ENCODE measurements around the gene KLHL29.

DNA sequence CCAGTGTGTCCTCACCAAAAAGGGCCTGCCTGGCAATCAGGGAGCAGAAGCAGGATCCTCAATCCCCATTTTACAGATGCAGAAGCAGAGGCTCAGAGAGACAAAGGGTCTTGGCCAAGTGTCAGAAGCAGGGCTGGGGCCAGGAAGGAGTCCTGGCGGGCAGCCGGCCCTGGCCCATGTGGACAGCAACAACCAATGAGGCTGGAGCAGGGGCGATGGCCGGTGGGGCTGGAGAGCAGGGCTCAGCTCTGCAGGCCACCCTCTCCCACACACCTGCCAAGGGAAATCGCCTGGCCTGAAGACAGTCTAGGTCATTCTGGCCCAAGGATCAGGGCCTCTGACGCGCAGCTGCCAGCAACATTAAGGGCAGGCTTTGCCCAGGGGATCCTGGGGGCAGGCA, 298.0 kb downstream of the KLHL29 start:
- TF ChIP-seq, protein P1, sequence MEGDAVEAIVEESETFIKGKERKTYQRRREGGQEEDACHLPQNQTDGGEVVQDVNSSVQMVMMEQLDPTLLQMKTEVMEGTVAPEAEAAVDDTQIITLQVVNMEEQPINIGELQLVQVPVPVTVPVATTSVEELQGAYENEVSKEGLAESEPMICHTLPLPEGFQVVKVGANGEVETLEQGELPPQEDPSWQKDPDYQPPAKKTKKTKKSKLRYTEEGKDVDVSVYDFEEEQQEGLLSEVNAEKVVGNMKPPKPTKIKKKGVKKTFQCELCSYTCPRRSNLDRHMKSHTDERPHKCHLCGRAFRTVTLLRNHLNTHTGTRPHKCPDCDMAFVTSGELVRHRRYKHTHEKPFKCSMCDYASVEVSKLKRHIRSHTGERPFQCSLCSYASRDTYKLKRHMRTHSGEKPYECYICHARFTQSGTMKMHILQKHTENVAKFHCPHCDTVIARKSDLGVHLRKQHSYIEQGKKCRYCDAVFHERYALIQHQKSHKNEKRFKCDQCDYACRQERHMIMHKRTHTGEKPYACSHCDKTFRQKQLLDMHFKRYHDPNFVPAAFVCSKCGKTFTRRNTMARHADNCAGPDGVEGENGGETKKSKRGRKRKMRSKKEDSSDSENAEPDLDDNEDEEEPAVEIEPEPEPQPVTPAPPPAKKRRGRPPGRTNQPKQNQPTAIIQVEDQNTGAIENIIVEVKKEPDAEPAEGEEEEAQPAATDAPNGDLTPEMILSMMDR (IDR thresholded peaks at IDR 0.05), result no peak
- no peak for TF ChIP-seq POLR2A (IDR thresholded peaks at IDR 0.05)
- TF ChIP-seq EP300 (IDR thresholded peaks at IDR 0.05), result no peak

Measured in ovary (tissue), 3 donors.